Measurements from ENCODE around the gene TBR1.

Gene TBR1

GRCh38 chr2:161415034-161415986 is 787 bp upstream of the TBR1 start:
- no peak for DNase-seq (ENCODE audit: low read depth)

DNA sequence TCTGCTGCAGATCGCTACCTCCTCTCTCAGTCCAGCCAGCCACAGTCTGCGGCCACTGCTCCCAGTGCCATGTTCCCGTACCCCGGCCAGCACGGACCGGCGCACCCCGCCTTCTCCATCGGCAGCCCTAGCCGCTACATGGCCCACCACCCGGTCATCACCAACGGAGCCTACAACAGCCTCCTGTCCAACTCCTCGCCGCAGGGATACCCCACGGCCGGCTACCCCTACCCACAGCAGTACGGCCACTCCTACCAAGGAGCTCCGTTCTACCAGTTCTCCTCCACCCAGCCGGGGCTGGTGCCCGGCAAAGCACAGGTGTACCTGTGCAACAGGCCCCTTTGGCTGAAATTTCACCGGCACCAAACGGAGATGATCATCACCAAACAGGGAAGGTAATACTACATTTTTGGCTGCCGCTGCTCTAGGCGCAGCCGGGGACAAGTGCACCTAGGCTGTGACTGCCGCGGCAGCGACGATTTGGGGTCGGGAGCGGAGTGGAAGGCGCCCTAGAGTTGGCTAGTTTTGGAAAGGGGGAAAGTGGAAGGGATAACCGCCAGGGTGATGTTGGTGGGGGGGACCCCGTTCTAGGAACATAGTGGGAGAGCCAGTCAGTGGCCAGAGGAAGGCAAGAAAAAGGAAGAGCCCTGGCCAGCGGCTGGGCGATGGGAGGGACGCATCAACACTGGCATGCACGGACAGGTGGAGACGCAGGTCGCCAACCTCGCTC is 776 bp downstream of the TBR1 start:
- DNase-seq (ENCODE audit: low read depth), result no peak

DNA sequence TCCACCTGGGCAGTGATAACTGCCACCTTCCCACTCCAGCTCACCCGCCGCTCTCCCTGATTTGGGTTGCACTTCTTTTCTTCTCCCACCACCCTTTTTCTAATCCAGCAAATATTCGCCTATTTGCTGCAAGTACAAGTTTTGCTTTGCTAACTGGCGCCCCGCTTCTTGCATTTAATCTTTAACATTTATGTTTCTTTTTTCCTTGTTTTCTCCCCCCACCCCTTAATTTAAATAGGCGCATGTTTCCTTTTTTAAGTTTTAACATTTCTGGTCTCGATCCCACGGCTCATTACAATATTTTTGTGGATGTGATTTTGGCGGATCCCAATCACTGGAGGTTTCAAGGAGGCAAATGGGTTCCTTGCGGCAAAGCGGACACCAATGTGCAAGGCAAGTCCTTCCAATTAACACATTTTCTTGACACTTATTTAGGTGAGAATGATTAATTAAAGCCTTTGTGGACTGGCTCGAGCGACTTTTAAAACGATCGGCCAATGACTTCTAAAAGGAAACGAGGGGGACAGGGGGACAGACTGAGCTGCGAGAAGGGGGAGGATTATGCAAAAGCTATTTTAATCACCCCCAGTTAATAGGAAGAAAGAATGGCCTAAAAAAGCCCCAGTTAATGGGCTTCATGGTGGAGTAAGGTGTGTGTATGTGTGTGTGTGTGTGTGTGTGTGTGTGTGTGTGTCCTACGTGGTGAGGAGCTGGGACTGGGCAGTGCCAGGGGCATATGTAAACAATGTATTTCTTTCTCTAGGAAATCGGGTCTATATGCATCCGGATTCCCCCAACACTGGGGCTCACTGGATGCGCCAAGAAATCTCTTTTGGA is 1.6 kb downstream of the TBR1 start:
- DNase-seq (ENCODE audit: low read depth), result no peak

GRCh38 chr2:161418275-161418714 is 2.2 kb downstream of the TBR1 start:
- DNase-seq (ENCODE audit: low read depth), result no peak

DNA sequence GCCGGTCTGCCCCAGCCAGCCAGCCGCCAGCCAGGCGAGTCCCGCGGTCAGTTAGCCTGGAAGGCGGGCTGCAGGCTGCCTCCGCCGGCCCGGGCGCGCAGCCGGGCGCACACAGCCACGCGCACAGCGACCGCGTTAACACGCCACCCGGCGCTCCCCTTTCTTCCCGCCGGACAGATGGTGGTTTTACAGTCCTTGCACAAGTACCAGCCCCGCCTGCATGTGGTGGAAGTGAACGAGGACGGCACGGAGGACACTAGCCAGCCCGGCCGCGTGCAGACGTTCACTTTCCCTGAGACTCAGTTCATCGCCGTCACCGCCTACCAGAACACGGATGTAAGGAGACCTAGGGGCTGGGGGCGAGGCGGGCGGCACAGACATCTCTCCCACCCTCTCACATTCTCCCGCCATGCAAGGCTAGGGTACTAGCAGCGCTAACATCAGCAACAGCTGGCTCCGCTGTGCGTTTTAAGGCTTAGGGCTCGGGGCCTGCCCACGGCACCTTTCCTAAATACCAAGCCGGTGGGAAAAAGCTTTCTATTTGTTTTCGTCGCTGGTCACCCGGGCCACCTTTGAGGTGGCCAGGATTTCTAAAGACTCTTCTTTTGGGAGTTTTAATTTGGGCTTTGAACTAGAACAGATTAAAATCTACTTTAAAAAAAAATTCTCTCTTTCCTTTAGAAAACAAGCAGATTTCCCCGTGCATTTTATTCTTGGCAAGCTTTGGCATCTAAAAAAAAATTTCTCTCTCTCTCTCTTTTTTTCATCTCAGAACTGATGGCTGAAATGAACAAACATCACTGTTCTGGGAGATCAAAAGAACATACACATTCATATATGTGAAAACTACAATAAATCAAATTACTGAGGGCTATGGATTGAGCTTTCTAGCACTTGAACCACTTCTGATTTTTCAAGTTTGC is 2.9 kb downstream of the TBR1 start:
- no peak for DNase-seq (ENCODE audit: low read depth)

- DNase-seq (ENCODE audit: low read depth), result no peak
Observed at GRCh38 chr2:161419638-161420190, 3.6 kb downstream of the TBR1 start.

DNA sequence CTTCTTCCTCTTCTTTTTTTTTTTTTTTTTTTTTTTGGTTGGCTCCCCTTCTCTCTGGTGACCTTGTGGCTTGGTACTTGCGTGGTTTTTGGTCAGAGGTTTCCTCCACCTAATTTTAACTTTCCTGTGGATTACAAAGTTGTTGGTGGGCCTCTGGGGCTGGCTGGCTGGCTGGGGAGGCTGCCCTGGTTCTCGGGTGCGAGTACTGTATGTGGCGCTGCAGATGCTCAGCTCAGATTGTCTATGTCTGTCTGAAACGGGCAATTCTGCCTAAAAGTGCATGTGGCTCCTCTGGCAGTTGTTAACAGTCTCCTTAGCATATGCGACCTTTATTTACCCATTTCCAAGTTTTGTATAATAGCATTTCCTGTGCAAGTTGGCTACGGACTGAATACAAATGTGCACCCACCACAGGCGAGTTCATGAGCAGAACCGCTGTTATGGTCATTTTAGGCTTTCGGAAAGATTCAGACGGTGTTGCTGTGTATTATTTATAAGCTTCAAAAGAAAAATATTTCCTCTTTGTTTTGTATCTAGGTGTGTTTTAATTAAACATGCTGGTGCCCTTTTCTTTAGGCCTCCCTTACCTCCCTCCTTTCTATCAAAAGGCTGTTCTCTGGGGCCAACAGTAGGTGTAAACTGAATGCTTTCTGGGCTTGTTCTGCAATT is 4.4 kb downstream of the TBR1 start:
- DNase-seq (ENCODE audit: low read depth), result no peak

- no peak for DNase-seq (ENCODE audit: low read depth)
Observed at GRCh38 chr2:161421686-161422085, 5.6 kb downstream of the TBR1 start.

GRCh38 chr2:161422816-161423403 is 6.8 kb downstream of the TBR1 start:
- no peak for DNase-seq (ENCODE audit: low read depth)

GRCh38 chr2:161423421-161424393 is 7.6 kb downstream of the TBR1 start:
- no peak for DNase-seq (ENCODE audit: low read depth)

DNA sequence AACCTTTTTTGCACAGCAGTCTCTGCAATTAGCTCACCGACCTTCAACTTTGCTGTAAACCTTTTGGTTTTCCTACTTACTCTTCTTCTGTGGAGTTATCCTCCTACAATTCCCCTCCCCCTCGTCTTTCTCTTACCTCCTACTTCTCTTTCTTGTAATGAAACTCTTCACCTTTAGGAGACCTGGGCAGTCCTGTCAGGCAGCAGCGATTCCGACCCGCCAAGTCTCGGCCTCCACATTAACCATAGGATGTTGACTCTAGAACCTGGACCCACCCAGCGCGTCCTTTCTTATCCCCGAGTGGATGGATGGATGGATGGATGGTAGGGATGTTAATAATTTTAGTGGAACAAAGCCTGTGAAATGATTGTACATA is 8.3 kb downstream of the TBR1 start:
- no peak for DNase-seq (ENCODE audit: low read depth)

- DNase-seq (ENCODE audit: low read depth), result no peak
Observed at GRCh38 chr2:161424891-161425727, 9.0 kb downstream of the TBR1 start.

DNA sequence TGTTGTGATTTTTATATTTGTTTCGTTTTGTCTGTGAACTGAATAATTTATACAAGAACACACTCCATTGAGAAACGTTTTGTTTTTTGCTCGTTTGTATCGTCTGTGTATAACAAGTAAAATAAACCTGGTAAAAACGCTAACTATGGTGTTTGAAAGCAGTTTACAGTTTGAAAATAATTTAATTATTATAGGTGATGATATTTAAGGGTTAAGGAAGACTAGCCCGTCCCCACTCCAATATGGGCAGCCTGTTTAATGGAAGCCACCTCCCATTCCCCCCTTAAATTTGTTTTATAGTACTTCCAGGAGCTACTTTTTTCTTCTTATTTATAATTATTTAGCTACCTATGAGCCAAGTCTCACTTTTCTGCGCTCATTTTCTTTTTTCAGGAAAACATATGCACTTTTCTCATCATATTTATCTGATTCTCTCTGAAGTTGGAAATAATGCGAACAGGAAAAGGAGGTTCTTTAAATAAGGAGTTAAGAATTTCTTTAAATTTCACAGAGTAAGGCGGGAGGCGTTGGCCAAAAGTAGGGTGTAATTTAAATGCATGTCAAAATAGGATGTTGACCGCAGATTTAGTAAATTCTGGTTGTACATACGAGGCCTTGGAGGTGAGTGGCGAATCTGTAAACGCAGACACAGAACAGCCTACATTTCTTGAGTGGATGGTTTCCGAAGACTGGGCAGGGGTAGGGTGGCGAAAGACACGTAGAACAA is 9.8 kb downstream of the TBR1 start:
- DNase-seq (ENCODE audit: low read depth), result no peak

GRCh38 chr2:161426455-161426921 is 10.4 kb downstream of the TBR1 start:
- DNase-seq (ENCODE audit: low read depth), result no peak

DNA sequence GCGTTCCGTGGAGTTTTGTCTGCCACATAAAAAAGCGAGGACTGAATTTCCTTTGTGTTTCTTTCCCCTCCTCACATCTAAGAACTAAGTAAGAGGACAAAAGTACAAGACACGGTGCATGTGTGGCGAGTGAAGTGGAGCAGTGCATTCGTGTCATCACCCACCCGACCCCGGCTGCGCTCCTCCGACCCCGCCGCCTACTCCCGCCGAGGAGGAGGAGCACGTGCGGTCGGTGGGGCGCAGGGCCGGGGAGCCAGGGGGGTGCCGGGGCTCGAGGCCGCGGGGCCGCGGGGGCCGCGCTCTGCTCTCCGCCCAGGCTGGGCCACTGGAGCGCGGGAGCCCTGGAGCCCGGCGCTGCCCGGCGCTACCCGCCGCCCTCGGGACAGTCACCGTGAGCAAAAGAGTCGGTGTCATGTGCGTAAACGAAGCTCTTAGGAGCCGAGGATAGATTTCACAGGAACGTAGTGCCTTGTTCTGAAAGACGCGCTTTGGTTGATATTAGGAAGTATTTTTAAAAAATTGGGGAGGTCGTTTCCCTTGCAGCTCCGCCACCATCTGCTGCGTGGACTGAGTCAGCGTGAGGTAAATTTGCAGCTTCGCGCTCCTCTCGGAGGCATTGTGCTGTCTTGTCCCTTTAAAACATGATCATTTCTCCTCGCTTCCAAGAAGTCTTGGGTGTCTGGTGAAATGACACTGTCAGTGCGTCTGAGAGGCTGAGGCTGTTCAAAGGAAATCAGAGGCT is 11.0 kb downstream of the TBR1 start:
- DNase-seq (ENCODE audit: low read depth), result no peak

Data from GM04504 (cell line).